PFSK-1 (cell line): ENCODE data around the gene NT5C3A.

Experiments
- FOXP2 ChIP-seq: optimal IDR thresholded peaks from 2 replicates; pipeline ENCODE3; 2011; ENCODE audit warnings: borderline replicate concordance, control low read depth, inconsistent platforms; ENCODE audit not compliant: insufficient read depth; ENCODE audit errors: extremely low read length, extremely low read depth
- POLR2AphosphoS5 ChIP-seq: IDR thresholded peaks from 2 replicates; pipeline ENCODE4 v1.6.1; 2012; ENCODE audit warnings: low read depth, mild to moderate bottlenecking, control low read depth, low read length, moderate library complexity
- SIN3A ChIP-seq: IDR thresholded peaks from 2 replicates; pipeline ENCODE4 v1.6.1; 2012; ENCODE audit warnings: mild to moderate bottlenecking, low read length, moderate library complexity, borderline replicate concordance; ENCODE audit not compliant: insufficient read depth
- TAF1 ChIP-seq: IDR thresholded peaks from 2 replicates; pipeline ENCODE4 v1.6.1; 2012; ENCODE audit warnings: low read length, control low read depth, borderline replicate concordance; ENCODE audit not compliant: insufficient read depth
- TF ChIP-seq, protein P1 (sequence below), 2 experiments: IDR thresholded peaks; 2 replicates each; pipeline versions ENCODE4 v1.6.1 to v1.8.0; 2011 to 2012; ENCODE audit warnings: low read depth in 2 of 2, low read length in 2 of 2, control low read depth in 1 of 2, inconsistent platforms in 1 of 2, mild to moderate bottlenecking in 1 of 2, moderate library complexity in 1 of 2; ENCODE audit not compliant: insufficient read depth in 1 of 2

The NT5C3A gene

GRCh38 chr7:33059635-33060034, 2.9 kb downstream of the NT5C3A start:
- TF ChIP-seq SIN3A: no peak
- TF ChIP-seq TAF1: no peak
- TF ChIP-seq, protein P1, sequence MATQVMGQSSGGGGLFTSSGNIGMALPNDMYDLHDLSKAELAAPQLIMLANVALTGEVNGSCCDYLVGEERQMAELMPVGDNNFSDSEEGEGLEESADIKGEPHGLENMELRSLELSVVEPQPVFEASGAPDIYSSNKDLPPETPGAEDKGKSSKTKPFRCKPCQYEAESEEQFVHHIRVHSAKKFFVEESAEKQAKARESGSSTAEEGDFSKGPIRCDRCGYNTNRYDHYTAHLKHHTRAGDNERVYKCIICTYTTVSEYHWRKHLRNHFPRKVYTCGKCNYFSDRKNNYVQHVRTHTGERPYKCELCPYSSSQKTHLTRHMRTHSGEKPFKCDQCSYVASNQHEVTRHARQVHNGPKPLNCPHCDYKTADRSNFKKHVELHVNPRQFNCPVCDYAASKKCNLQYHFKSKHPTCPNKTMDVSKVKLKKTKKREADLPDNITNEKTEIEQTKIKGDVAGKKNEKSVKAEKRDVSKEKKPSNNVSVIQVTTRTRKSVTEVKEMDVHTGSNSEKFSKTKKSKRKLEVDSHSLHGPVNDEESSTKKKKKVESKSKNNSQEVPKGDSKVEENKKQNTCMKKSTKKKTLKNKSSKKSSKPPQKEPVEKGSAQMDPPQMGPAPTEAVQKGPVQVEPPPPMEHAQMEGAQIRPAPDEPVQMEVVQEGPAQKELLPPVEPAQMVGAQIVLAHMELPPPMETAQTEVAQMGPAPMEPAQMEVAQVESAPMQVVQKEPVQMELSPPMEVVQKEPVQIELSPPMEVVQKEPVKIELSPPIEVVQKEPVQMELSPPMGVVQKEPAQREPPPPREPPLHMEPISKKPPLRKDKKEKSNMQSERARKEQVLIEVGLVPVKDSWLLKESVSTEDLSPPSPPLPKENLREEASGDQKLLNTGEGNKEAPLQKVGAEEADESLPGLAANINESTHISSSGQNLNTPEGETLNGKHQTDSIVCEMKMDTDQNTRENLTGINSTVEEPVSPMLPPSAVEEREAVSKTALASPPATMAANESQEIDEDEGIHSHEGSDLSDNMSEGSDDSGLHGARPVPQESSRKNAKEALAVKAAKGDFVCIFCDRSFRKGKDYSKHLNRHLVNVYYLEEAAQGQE (IDR thresholded peaks at IDR 0.05; ENCODE audit: insufficient read depth in 1 of 2, low read depth in 2 of 2, low read length in 2 of 2): no peak
- no peak for TF ChIP-seq FOXP2
- no peak for TF ChIP-seq POLR2AphosphoS5

DNA sequence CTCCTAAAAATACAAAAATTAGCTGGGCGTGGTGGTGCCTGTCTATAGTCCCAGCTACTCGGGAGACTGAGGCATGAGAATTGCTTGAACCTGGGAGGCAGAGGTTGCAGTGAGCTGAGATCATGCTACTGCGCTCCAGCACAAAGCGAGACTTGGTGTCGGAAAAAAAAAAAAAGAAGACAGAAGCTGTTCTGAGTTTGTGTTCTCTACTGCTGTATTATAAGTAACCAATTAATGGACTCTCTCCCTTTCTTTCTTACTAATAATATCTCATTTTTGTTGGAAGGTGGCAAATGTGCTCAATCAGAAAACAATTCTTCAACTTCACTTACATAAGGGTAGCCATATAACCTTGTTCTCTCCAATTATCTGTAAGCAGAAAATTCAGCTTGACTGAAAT, 7.4 kb downstream of the NT5C3A start:
- TF ChIP-seq SIN3A (no peak), POLR2AphosphoS5 (no peak), FOXP2 (no peak), TAF1 (no peak)
- TF ChIP-seq, protein P1 (IDR thresholded peaks at IDR 0.05; ENCODE audit: insufficient read depth in 1 of 2, low read depth in 2 of 2, low read length in 2 of 2): no peak

DNA sequence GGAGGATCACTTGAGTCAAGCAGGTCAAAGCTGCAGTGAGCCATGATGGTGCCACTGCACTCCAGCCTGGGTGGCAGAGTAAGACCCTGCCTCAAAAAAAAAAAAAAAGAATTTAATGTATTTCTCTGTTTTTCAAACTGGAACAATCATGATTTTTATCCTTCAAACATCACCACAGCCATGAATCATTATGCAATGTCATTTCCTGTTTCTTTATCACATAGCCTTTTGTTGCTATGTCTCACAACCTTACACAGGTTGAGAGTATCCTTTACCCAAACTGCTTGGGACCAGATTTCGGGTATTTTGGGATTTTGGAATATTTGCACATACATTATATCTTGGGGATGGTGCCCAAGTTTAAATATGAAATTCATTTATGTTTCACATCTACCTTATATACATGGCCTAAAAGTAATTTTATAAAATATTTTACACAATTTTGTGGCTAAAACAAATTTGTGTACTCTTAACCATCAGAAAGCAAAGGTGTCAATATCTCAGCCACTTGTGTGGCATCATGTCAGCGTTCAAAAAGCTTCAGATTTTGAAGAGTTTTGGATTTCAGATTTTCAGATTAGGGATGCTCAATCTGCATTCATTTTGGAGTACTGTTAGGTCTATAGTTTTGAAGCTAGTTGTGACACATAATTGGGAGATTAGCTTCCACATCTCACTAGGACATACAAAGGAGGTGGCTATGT, 8.2 kb downstream of the NT5C3A start:
- TF ChIP-seq FOXP2 (no peak), POLR2AphosphoS5 (no peak), SIN3A (no peak), TAF1 (no peak)
- TF ChIP-seq, protein P1 (IDR thresholded peaks at IDR 0.05; ENCODE audit: insufficient read depth in 1 of 2, low read depth in 2 of 2, low read length in 2 of 2): no peak

- no peak for TF ChIP-seq TAF1
These were observed 8.9 kb downstream of the NT5C3A start for GRCh38 chr7:33053721-33054120.

GRCh38 chr7:33050535-33051318, 11.8 kb downstream of the NT5C3A start:
- TF ChIP-seq, protein P1 (IDR thresholded peaks at IDR 0.05; ENCODE audit: insufficient read depth in 1 of 2, low read depth in 2 of 2, low read length in 2 of 2): no peak
- TF ChIP-seq FOXP2 (no peak), POLR2AphosphoS5 (no peak), SIN3A (no peak), TAF1 (no peak)
